ENCODE data around the gene NAV2. TPM values are rescaled to one million over a fixed set of nuclear protein-coding genes. Genes with fewer than 3 reads are reported as not detected.

The NAV2 gene
- total and polyA plus RNA-seq, 2 donors from 2014 or later: 5.9 to 37.7 TPM

DNA sequence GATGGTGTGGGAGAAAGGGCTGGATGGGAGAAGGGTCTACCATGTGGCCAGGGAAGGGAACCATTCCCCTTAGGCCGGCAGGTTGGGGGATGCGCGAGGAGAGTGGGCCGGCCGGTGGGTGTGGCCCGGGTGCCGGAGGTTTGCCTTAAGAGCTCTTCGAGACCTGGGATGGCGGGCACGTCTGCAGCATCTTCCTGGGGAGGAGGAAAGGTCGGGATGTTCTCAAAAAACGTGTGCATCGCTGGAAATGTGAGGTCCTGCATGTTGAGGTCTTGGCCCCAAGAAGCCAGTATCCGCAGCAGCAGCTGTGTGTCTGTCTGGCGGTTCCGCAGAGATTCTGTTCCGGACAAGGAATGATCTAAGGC, 1.4 kb downstream of the NAV2 start:
- Histone ChIP-seq H3K27ac (ENCODE audit: low read depth in 2 of 2, low read length in 2 of 2) (no peak overlapping the region), H3K9ac (ENCODE audit: low read length in 3 of 3) (no peak overlapping the region), H3K27me3 (ENCODE audit: control insufficient read depth, insufficient read depth, low read length) (peaks cover 7% of the 10 kb centered on the region), H3K9me3 (ENCODE audit: control insufficient read depth in 2 of 3, insufficient read depth in 1 of 3, low read length in 3 of 3) (no peaks in the 10 kb centered on the region), H3K36me3 (ENCODE audit: control insufficient read depth in 2 of 3, insufficient read depth in 3 of 3, low read length in 3 of 3) (no peaks in the 10 kb centered on the region), H3K4me1 (ENCODE audit: control insufficient read depth in 2 of 3, insufficient read depth in 2 of 3, low read depth in 1 of 3, low read length in 3 of 3) (peaks cover 0 to 27% (median 14%) of the 10 kb centered on the region in 3 donors), H3K4me3 (ENCODE audit: low read length in 3 of 3) (peak overlapping the region in 2 of 3 donors; percentile 51 to 62)
- FAIRE-seq (no peak), DNase-seq (peak in 2 of 5 donors; percentile 59 to 74)
- TF ChIP-seq, protein P1, sequence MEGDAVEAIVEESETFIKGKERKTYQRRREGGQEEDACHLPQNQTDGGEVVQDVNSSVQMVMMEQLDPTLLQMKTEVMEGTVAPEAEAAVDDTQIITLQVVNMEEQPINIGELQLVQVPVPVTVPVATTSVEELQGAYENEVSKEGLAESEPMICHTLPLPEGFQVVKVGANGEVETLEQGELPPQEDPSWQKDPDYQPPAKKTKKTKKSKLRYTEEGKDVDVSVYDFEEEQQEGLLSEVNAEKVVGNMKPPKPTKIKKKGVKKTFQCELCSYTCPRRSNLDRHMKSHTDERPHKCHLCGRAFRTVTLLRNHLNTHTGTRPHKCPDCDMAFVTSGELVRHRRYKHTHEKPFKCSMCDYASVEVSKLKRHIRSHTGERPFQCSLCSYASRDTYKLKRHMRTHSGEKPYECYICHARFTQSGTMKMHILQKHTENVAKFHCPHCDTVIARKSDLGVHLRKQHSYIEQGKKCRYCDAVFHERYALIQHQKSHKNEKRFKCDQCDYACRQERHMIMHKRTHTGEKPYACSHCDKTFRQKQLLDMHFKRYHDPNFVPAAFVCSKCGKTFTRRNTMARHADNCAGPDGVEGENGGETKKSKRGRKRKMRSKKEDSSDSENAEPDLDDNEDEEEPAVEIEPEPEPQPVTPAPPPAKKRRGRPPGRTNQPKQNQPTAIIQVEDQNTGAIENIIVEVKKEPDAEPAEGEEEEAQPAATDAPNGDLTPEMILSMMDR (IDR thresholded peaks at IDR 0.05; ENCODE audit: borderline replicate concordance, extremely low read depth, insufficient read depth): no peak
- intact Hi-C loops (cut with DNase I): no loop called here

DNA sequence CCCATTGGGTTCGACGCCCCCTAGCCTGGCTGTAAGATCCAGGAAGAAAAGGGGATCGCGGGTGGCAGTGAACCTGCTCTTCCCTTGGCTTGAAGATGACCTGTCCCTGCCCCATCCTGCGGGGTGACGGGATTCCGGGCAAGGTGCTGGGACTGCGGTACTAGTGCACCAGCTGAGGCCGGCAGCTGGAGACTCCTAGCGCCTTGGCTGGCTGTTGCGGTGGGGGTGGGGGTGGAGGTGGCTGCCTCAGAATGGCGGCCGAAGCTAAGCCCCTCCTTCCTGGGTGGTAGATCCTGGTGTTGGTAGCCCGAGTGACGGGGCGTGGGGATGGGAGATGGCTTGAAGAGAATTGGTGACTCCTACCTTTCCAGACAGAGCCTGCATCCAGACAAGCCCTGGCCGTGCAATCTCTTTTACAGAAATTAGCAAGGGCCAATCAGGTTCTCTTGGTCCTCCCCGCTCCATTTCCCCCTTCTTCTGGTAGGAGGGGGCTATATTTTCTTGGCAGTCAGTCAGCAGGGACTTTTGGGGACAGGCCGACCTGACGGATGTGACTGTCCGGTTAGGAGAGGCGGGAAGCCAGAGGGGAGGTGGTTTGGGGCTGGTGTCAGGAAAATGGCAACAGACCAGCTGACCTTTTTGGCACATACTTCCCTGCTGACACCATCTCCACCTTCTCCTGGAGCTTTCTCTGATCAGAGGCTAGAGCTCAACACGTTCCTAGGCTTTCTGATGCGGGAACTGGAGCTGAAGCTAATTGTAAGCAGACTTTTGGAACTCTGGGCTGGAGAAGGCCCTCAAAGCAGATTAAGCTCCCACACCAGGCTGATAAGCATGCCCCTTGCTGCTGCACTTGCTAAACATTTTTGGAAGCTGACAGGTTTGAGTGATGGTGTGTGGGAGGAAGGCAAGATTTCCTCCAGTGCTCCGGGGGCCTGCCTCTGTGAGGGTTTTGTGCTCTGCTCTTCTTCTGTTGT, 2.0 kb downstream of the NAV2 start:
- TF ChIP-seq, protein P1 (IDR thresholded peaks at IDR 0.05; ENCODE audit: borderline replicate concordance, extremely low read depth, insufficient read depth): no peak
- no peak for FAIRE-seq
- Histone ChIP-seq H3K9me3 (ENCODE audit: control insufficient read depth in 2 of 3, insufficient read depth in 1 of 3, low read length in 3 of 3) (no peaks in the 10 kb centered on the region), H3K4me3 (ENCODE audit: low read length in 3 of 3) (peak overlapping the region in 2 of 3 donors; percentile 51 to 62), H3K9ac (ENCODE audit: low read length in 3 of 3) (no peak overlapping the region), H3K4me1 (ENCODE audit: control insufficient read depth in 2 of 3, insufficient read depth in 2 of 3, low read depth in 1 of 3, low read length in 3 of 3) (peaks cover 0 to 27% (median 14%) of the 10 kb centered on the region in 3 donors), H3K27me3 (ENCODE audit: control insufficient read depth, insufficient read depth, low read length) (peaks cover 7% of the 10 kb centered on the region), H3K27ac (ENCODE audit: low read depth in 2 of 2, low read length in 2 of 2) (peak overlapping the region; percentile 25 to 38), H3K36me3 (ENCODE audit: control insufficient read depth in 2 of 3, insufficient read depth in 3 of 3, low read length in 3 of 3) (no peaks in the 10 kb centered on the region)
- intact Hi-C loops (cut with DNase I): no loop called here
- DNase-seq: peak; percentile 49 to 81 (median 64)

DNA sequence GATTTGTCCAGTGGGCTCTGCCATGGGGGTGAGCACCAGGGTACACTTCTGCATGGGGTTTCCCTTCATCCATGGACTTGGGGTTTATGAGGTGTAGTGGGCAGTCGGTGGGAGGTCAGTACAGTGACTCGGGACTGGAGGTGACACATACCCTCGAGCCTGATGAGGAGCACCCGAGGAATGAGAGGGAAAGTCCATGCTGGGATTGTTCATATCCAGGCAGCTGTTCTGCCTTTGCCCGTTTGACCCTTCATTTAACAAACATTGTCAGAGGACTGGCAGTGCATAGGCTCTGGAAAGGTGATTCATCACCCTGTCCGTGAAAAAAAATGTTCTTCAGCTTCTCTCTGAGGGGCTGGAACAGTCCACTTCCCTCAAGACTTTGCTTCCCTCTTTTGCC, 2.7 kb downstream of the NAV2 start:
- Histone ChIP-seq H3K4me1 (ENCODE audit: control insufficient read depth in 2 of 3, insufficient read depth in 2 of 3, low read depth in 1 of 3, low read length in 3 of 3) (peaks cover 0 to 27% (median 14%) of the 10 kb centered on the region in 3 donors), H3K27me3 (ENCODE audit: control insufficient read depth, insufficient read depth, low read length) (peaks cover 7% of the 10 kb centered on the region), H3K4me3 (ENCODE audit: low read length in 3 of 3) (no peak overlapping the region), H3K9me3 (ENCODE audit: control insufficient read depth in 2 of 3, insufficient read depth in 1 of 3, low read length in 3 of 3) (no peaks in the 10 kb centered on the region), H3K36me3 (ENCODE audit: control insufficient read depth in 2 of 3, insufficient read depth in 3 of 3, low read length in 3 of 3) (no peaks in the 10 kb centered on the region), H3K27ac (ENCODE audit: low read depth in 2 of 2, low read length in 2 of 2) (peak overlapping the region; percentile 2 to 25), H3K9ac (ENCODE audit: low read length in 3 of 3) (no peak overlapping the region)
- TF ChIP-seq, protein P1 (IDR thresholded peaks at IDR 0.05; ENCODE audit: borderline replicate concordance, extremely low read depth, insufficient read depth): no peak
- FAIRE-seq: no peak
- intact Hi-C loops (cut with DNase I): no loop called here
- DNase-seq: peak in 1 of 5 donors; percentile 7

Data from kidney (tissue), 14 donors.